ENCODE data around the gene GTPBP2.

DNA sequence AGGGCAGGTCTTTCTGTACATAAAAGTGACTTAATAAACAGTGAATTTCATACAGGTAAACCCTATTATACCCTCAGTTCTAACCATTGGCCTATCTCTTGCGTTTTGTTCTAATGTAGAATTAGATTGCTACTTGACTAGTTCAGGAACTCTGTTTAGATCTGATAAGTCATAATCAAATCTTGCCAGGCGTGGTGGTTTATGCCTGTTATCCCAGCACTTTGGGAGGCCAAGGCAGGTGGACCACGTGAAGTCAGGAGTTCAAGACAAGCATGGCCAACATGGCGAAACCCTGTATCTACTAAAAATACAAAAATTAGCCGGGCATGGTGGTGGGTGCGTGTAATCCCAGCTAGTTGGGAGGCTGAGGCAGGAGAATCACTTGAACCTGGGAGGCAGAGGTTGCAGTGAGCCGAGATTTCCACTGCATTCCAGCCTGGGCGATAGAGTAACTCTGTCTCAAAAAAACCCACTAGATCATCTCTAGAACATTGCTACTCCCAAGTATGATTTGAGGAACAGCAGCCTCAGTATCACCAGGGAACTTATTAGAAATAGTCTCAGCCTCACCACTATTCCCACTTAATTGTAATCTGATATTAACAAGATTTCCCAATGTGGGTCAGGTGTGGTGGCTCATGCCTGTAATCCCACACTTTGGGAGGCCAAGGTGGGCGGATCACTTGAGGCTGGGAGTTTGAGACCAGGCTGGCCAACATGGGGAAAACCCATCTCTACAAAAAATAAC, 12.2 kb downstream of the GTPBP2 start:
- TF ChIP-seq, protein P1, sequence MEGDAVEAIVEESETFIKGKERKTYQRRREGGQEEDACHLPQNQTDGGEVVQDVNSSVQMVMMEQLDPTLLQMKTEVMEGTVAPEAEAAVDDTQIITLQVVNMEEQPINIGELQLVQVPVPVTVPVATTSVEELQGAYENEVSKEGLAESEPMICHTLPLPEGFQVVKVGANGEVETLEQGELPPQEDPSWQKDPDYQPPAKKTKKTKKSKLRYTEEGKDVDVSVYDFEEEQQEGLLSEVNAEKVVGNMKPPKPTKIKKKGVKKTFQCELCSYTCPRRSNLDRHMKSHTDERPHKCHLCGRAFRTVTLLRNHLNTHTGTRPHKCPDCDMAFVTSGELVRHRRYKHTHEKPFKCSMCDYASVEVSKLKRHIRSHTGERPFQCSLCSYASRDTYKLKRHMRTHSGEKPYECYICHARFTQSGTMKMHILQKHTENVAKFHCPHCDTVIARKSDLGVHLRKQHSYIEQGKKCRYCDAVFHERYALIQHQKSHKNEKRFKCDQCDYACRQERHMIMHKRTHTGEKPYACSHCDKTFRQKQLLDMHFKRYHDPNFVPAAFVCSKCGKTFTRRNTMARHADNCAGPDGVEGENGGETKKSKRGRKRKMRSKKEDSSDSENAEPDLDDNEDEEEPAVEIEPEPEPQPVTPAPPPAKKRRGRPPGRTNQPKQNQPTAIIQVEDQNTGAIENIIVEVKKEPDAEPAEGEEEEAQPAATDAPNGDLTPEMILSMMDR (IDR thresholded peaks at IDR 0.05), result no peak
- TF ChIP-seq POLR2AphosphoS5 (IDR thresholded peaks at IDR 0.05; ENCODE audit: insufficient read depth in 1 of 2, low read depth in 1 of 2), result no peak
